Activated CD8-positive, alpha-beta memory T cell treated with anti-CD3 and anti-CD28 coated beads, Interleukin-2, amount 50 U/mL, for 1 hour (primary cell): ENCODE data around the gene DCAF11.
A peak's percentile ranks its signal among the peaks of the same experiment; 100 is the strongest.

Experiments used
- DNase-seq: peaks from one replicate; pipeline ENCODE4 v3.0.0-alpha.2; 2020; ENCODE audit errors: extremely low read depth

DCAF11 gene

GRCh38 chr14:24121210-24121609, 6.6 kb downstream of the DCAF11 start:
- no peak for DNase-seq

GRCh38 chr14:24122416-24122815, 7.8 kb downstream of the DCAF11 start:
- no peak for DNase-seq

GRCh38 chr14:24122898-24123297, 8.3 kb downstream of the DCAF11 start:
- no peak for DNase-seq

GRCh38 chr14:24123424-24124417, 9.1 kb downstream of the DCAF11 start:
- DNase-seq = no peak

DNA sequence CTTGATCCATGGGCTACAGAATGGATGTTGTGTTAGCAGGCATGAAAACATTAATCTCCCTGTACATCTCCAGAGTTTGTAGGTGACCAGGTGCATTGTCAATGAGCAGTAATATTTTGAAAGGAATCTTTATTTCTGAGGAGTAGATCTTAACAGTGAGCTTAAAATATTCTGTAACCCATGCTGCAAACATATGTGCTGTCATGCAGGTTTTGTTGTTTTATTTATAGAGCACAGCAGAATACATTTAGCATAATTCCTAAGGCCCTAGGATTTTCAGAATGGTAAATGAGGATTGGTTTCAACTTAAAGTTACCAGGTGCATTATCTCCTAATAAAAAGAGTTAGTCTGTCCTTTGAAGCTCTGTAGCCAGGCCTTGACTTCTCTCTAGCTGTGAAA, 12.4 kb downstream of the DCAF11 start:
- no peak for DNase-seq

- DNase-seq = no peak
Observed at GRCh38 chr14:24127673-24128072, 13.1 kb downstream of the DCAF11 start.

- DNase-seq = no peak
Observed at GRCh38 chr14:24129410-24129998, 14.9 kb downstream of the DCAF11 start.

GRCh38 chr14:24130380-24130716, 15.8 kb downstream of the DCAF11 start, which contains the start of gene FITM1:
Gene FITM1, plus strand, starts transcription at chr14:24130659. Its CDS starts 905 bp downstream, at chr14:24131564.
- DNase-seq = no peak

DNA sequence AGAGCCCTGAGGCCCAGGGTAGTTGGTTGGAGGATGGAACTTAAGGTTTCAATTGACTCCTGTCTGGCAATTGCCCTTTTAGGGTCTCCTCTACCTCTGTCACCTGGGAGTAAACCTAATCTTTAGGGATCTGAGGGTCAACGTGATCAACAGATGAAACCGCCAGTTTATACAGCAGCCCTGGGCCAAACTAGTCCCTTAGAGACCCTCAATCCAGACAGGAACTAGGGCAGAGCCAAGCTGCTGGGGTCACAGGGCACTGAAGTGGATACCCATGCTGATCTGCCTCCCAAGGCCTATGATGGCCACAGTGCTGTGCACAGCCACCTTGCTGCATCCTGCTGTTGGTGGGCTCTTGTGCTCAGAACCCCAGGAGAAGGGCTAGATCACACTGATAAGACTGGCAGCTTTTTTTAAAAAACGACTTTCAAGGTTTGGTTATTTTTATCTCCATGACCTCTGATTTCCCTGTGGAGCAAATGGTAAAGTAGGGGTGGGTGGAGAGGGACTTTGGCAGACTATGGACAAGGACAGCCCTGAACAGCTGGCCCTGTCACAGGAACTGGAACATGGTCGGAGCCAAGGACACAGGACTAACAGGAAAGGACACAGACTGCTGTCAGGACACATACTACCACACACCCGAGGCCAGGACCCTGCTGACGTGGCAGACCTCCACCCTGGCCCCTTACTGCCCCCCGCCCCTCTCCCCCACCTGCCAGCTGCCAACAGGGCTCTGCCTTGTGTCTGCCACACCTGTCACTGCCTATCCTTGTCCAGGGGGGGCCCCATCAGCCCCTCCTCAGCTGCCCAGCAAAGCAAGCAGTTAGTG, 16.4 kb downstream of the DCAF11 start:
- no peak for DNase-seq

DNA sequence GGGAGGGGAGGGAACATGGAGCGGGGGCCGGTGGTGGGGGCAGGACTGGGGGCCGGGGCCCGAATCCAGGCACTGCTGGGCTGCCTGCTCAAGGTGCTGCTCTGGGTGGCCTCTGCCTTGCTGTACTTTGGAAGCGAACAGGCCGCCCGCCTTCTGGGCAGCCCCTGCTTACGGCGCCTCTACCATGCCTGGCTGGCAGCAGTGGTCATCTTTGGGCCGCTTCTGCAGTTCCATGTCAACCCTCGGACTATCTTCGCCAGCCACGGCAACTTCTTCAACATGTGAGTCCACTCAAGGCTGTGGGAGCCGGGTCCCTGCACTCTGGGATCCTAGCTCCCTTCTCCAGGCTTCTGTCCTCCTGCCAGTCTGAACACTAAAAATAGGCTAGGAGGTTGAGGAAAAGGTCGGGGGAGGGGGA, 17.0 kb downstream of the DCAF11 start:
- no peak for DNase-seq

GRCh38 chr14:24132061-24132685, 17.6 kb downstream of the DCAF11 start:
- no peak for DNase-seq

DNA sequence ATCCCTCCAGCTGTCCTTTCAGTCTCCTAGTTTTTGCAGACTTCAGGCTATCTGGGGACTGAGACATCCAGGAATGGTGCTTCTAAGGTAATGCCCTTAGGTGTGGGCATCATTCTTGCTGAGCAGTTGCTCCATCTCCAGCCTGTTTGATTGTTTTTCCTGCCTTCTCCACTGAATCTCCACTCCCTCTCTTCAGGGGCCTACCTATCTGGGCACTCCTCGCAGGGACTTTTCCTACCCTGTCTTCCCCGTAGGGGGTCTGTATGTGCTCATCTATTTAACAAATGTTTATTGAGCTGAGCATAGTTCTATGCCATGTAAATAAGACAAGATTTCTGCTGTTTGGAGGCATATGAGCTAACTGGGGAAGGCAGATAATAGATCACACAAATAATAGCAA, 18.4 kb downstream of the DCAF11 start:
- no peak for DNase-seq

DNA sequence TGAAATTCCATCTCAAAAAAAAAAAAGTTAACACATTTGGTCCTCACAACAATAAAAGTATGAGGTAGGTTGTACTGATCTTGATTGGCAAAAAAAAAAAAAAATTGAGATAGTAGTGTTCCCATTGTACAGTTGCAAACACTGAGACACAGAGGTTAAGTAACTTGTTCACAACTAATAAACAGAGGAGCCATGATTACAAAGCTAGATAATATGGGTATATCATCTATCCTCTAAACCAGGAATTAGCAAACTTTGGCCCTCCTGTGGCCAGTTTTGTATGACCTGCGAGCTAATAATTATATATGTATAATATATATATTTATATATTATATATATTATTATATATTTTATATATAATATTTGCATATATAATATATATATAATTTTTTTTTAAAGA, 19.2 kb downstream of the DCAF11 start:
- no peak for DNase-seq

DNA sequence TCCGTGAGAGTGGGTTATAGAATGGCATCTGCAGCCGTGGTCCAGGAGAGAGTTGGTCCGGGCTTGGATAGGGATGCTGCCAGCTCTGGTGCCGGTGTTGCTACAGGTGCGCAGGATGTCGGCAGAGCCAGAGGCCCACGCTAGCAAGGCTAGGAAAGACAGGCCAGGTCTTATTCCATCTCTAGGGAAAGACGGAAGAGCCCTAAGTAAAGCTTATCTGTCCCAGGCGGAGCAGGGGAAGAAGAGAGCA, 20.9 kb downstream of the DCAF11 start:
- DNase-seq = no peak

DNA sequence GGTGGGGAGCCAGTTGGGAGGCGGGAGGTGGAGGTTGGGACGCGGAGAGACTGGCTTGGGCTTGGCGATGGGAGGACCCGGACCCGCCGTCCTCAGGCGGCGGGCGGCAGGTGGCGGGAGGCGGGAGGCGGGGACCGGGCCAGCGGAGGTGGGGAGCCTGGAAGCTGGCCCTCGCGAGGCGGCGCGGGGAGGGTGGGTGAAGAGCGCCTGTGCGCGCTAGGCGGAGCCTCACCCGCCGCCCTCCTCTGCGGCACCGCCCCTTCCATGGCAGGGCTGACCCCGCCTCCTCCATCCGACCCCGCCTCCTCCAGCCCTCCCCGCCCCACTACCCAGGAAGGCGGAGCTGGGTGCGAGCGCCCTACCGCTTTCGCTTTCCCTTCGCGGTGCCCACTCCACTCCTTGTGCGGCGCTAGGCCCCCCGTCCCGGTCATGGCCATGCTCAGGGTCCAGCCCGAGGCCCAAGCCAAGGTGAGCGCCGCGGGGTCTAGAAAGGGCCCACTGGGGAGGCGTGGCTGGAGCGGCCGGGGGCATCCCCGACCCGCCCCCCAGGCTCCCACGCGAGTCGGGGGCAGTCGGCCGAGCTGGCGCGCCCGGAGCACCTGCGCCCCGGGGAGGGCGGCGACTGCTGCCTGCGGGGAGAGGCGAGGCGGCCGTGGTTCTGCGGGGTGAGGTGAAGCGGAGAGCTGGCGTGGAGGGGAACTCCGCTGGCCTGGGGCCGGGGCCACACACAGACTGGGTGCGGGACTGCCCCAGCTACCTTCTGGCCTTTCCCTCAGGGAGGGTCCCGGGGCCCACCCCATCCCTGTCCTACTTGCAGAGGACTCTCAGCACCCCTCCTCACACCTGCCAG, 21.5 kb downstream of the DCAF11 start, which contains the start of gene PSME1:
Gene PSME1 (plus strand): TSS at position 361 of the 850 bp plus-strand sequence. CDS start 69 bp downstream, at position 430.
- DNase-seq = peak; percentile 68

GRCh38 chr14:24136684-24137528, 22.3 kb downstream of the DCAF11 start:
- DNase-seq = no peak

GRCh38 chr14:24137529-24138395, 23.2 kb downstream of the DCAF11 start:
- DNase-seq = no peak

DNA sequence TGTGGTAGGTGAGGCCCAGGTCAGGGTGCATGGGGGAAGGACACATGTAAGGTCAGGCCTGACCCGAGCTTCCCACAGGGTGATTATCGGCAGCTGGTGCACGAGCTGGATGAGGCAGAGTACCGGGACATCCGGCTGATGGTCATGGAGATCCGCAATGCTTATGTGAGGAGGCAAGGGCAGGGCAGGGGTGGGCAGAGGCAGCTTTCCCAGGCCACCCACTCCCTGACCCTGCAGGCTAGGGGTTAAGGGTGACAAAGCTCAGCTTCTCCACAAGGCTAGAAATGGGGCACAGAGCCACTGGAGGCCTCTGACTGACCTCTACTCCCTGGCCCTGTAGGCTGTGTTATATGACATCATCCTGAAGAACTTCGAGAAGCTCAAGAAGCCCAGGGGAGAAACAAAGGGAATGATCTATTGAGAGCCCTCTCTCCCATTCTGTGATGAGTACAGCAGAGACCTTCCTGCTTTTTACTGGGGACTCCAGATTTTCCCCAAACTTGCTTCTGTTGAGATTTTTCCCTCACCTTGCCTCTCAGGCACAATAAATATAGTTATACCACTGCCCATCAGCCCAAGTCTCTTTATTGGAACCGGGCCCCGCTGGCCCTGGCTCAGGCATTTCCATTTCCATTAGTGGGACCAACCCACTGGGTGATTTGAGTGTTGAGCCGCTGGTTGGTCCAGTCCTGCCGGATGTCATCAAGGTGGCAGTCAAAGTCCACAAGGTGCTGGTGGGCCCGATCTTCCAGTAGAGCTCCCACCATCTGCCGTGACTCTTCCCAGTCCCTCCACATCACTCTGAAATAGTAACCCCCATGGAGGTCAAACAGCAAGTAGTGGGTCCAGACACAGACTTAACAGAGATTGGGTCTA, 24.1 kb downstream of the DCAF11 start:
- DNase-seq = no peak
